GF-D8 (cell line): ENCODE results near the gene CCDC150.
"Not testable (repeated sequence)": the region's sequence is repeated elsewhere in the genome, so short reads cannot be mapped to it uniquely, and the experiment has no call there.

ENCODE experiments used
- DNase-seq: peaks from one replicate; lab custom pipeline; 2025; lab: John Stamatoyannopoulos, UW

The CCDC150 gene

DNA sequence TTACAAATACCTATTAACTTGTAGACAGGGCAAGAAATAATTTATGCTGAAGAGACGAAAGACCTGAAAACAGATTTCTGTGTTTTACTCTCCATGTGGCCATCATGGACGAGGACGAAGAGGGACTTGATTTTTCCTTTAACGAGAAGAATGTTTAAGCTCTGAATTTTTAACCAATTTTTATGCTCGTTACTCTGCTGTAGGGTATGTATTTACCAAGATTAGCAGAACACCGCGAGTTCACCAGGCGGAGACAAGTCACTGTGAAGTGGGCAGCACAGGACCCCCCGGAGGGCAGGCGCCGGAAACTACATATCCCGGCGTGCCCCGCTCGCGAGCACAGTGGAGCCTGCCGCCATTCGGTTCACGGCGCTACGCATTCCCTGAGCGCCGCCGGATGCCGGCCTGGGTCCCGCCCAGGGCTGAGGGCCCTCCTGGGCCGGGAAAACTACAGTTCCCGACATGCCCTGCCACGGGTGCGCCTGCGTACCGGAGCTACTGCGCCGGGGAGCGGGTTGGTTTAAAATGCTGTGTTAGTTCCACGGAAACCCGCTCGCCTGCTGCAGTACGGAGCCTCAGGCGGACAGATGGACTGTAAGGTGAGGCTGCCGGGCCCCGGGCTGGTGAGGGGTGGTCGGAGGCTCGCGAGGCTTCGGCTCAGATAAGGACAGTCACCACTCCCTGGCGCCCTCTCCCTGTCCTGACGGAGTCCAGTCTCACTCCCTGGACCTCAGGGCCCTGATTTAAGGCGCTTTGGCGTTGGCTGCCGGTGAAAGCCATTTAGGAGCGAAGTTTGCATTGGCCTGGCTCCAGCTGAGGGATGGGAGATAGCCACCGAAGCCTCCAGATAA is at the start of gene CCDC150:
Gene CCDC150 (plus strand): TSS at position 536 of the 851 bp plus-strand sequence. CDS start 52 bp downstream, at position 588.
- peak; percentile 69 for DNase-seq

DNA sequence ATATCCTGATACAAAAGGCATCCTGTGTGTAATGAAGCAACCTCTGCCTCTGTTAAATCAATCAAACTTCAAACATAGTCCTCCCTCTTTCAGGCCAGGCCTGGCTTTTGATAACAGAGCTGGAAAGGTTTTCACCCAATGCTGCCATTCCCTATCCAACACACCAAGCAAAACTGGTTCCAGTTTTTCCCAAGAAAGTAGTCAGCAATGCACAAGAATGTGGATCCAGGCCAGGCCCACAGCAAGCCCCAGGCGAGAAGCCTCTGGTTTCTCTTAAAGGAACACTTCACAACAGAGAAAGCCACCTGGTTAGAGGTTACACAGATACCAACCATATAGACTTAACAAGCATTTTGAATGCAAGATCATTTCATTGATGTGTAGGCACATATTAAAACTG is 49.2 kb upstream of the CCDC150 start:
- no peak for DNase-seq

DNA sequence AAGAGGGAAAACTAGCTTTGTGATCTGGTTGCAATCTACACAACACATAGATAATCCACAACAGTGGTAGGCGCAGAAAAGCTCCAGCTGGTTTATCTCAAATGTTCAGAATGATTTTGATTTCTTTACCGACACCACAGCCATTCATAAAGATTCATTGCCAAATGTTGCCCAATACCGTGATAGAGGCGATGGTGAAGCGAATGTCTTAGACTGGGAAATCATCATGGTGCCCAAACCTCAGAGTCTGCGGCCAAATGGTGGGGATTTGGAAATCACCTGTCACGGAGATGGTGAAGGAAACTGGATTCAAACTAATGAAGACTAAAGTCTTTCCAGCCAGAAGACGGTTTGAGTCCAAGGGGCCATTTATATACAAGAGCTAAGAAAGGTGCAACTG is 48.5 kb upstream of the CCDC150 start:
- DNase-seq = no peak

DNA sequence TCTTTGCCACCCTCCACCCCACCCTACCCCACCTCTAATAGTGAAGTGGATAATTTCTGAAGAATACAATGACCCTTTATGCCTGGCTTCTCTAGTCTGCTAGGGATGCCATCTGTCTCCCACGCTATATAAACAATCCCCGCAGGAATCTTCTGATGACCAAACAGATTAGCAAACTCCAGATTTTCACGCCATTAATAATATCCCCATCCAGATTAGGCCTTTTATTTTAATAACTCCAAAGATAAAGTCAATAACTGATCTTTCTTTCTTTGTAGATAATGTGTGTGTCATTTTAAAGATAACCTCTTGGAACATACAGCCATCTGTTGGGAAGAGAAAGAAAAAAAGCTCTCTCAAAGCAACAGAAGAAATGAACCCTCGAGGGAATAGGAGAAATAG is 47.9 kb upstream of the CCDC150 start:
- no peak for DNase-seq

DNA sequence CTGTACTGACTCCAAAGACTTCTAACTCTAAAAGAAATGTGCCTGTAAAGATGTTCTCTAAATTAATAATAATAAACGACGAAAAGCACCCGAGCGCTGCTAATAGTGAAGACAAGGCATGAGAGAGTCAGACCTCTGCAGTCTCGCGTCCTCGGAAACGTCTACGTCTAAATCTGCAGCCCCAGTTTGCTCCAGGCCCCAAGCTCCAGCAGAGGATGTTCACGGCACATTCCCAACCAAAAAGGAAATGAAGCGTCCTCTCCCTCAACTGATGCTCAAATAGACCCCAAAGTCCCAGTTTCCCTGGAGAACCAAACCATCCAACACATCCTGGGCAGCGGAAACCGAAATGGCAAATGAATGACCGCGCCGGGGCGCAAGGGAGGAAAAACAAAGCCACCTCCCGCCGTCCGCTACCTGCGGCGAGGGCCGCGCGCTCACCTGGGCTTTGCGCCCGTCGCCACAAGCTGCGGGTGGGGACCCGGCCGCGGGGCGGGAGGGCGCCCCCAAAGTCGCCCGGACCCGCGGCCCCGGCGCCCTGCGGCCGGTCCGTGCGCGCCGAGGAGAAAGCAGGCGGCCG is 47.1 kb upstream of the CCDC150 start:
- no peak for DNase-seq

DNA sequence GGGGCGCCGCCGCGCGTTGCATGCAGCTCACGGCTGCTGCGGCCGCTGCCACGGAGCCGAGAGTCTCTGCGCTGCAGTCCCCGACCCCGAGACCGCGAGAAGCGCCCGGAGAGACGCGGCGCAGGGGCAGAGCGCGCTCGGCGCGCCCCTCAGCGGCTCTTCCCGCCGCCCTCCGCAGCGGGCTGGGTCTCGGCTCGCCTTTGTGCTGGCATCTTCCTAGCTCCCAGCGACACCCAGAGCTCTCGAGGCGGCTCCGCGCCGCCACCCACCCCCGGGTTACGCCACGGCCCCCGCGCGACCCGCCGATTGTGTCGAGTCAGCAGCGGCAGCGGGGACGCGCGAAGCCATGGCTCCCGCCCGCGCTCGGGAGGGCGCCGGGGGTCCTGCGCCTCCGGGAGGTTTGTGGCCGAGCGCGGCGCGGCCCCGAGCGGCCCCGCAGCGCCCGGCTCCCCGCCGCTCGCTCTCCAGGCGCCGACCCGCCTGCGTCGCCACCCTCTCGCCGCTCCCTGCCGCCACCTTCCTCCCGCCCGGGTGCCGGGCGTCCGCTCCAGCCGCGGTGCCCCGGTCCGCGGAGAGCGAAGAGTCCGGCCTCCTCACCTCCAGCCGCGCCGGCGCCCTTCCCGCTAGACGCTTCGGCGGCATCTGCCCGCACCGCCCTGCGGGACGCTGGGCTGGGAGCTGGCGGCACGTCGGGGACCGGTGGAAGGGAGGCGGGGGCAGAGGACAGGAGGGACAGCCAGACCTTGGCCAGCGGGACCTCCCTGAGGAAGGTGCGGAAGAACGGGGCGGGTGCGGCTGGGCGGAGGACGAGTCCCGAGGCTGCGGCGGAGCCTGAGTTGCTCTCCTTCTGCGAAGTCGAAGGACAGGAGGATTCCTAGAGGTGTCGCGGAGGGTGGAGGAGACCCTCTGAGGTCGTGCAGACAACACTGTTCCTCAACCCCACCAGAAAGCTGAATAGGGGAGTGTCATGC is 46.3 kb upstream of the CCDC150 start, which contains the start of gene HECW2:
Gene HECW2 (minus strand): TSS at position 644 of the 971 bp plus-strand sequence.
- no peak for DNase-seq

DNA sequence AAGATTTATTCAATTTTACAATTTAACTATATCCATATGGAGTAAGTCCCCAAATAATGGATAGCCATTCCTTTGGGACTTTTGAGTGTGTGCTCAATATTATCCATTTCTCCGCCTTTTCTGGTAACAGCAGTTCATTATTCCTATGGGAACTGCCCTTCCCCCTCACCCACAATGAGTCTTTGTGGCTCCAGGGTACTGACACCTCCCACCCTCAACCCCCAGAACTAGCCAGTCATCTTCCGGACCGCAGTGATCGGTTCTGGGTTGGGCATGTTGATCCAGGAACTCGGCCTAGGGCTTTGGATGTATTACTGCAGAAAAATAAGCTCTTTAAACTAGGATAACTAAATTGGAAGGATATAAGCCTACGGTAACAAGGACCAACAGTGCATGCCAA is 45.4 kb upstream of the CCDC150 start:
- DNase-seq = no peak

DNA sequence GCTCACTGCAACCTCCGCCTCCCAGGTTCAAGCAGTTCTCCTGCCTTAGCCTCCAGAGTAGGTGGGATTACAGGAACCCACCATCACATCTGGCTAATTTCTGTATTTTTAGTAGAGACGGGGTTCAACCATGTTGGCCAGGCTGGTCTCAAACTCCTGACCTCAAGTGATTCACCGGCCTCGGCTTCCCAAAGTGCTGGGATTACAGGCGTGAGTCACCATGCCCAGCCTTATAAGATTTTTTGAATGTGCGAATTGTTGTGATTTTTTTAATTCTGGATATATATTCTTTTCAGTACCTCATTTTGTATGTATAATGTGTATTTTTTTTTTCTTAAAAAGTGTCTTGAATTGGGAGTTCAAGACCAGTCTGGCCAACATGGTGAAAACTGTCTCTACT is 42.0 kb upstream of the CCDC150 start:
- no peak for DNase-seq

DNA sequence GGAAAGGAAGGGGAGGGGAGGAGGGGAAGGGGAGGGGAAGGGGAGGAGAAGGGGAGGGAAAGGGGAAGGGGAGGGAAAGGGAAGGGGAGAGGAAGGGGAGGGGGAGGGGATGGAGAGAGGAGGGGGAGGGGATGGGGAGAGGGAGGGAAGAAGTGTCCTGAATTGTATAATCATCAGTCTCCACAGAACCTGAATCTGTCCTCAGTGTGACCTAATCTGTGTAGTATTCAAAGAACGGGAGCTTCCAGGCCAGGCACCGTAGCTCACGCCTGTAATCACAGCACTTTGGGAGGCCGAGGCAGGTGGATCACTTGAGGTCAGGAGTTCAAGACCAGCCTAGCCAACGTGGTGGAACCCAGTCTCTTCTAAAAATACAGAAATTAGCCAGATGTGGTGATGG is 41.1 kb upstream of the CCDC150 start:
- DNase-seq = no peak

DNA sequence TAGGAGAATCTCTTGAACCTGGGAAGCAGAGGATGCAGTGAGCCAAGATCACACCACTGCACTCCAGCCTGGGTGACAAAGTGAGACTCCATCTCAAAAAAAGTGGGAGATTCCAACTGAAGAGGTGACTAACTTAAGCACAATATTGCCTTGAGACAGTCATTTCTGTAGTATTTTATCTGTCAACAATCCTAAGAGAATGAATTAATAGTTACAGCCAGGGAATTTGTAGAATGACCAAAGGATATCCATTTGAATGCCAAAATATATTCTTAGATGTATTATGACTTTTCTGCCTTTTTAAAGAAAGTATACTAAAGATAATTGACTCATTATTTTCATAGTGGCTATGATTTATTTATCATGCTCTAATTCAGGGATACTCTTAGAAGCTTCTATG is 40.7 kb upstream of the CCDC150 start:
- no peak for DNase-seq

DNA sequence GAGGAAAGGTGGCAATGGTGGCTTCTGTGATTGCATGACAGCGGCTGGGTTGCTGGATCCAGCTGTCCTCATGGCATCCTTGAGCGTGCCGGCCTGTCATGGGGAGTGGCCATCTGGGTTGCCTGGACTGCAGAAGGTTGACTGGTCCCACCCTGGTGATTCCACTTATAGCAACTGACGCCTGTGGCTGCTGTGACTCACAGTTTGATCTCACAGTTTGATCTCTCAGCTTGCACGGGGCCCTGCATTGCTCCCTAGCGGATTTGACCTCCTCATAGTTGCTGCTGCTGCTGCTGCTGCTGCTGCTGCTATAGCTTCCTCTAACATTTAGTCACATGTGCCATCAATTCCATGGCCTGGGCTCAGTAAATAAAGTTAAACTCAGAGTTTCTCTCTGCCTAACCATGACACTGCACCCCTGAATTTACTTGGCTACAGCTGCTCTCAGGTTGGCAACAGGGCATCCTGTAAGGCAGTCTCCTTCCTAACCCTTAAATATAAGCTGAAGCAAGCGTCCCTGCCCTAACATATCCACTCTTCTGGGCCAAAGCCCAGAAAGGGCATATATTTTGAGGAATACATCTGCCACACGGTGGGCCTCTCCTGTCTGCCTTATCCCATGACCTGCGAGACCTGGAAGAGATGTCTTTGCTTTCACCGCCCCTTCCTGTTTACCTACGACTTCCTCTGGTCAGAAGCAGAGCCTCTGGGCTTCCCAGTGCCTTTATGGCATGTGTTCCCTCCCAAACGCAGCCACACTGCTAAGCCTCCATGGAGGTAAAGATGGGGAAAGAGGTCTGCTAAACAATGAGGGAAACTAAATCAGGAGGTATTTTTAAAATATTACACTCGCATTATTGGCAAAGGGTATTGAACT is 37.8 kb upstream of the CCDC150 start:
- no peak for DNase-seq

DNA sequence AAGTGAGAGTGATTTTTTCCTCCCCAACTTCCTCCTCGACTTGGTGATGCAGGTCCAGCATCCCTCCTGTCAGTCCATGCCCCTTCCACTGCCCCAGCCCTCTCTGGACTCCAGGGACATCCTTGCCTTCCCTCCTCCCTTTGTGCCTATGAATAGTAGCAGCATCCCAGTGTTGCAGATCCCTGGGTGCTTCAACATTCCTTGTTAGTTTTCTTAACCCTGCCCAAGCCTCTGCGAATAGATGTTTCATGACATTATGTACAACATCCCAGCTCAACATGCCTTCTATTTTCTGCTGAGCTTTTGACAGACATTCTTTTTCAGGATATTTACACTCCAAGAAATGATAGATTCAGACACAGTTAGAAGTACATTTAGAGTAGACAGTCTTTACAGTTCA is 35.3 kb upstream of the CCDC150 start:
- DNase-seq = no peak

DNA sequence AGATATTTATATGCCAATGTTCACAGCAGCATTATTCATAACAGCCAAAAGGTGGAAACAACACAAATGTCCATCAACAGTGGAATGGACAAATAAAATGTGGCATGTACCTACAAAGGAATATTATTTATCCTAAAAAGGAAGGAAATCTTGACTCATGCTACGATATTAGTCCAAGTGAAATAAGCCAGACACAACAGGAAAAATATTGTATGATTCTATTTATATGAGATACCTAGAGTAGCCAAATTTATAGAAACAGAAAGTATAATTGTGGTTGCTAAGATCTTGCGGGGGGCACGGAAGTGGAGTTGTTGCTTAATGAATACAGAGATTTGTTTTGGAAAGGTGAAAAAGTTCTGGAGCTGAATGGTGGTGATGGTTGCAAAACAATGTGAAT is 33.0 kb upstream of the CCDC150 start:
- no peak for DNase-seq

DNA sequence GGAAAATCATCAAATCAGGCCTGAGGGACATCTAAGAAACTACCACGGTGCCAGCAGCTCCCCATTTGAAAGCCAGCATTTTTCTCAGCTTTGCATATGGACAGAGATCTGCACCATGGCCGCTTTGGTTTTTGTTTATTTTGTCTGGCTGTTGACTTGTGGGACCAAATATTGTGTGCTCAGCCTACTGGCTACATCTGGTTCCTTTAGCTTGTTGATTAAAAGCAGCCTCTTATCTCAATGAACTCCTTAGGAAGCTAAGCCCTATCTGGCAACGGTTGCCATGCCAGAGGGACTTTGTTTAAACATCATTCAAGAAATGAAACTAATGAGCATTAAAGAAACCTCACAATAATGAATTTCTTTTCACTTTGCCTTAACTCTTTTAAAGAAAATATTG is 32.4 kb upstream of the CCDC150 start:
- no peak for DNase-seq

DNA sequence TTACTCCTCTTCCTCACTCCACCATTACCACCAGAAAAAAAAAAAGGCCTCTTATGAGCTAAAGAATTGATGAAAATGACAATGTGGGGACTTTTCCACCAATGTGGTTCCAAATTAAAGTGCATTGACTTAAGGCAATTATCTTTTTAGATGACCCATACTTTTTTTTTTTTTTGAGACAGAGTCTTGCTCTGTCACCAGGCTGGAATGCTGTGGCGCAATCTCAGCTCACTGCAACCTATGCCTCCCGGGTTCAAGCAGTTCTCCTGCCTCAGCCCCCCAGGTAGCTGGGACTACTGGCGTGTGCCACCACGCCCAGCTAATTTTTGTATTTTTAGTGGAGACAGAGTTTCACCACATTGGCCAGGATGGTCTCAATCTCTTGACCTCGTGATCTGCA is 31.6 kb upstream of the CCDC150 start:
- DNase-seq = not testable (repeated sequence)

DNA sequence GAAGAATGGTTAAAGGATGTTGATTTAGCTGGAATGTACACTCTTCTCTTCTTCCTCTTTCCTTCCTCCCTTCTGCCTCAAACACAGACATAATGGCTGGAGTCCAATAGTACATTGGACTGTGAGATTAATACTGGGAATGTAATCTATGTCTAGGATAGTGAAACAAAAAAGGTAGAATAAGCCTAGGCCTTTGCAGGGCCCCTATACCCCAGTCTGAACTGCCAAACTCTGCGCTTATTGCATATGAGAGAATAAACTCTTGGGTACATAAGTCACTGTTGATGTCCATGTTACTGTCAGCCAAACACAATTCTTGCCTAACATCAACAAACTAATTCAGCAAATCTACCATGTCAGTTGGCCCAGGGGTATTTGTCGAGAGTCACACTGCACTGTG is 29.7 kb upstream of the CCDC150 start:
- DNase-seq = no peak

DNA sequence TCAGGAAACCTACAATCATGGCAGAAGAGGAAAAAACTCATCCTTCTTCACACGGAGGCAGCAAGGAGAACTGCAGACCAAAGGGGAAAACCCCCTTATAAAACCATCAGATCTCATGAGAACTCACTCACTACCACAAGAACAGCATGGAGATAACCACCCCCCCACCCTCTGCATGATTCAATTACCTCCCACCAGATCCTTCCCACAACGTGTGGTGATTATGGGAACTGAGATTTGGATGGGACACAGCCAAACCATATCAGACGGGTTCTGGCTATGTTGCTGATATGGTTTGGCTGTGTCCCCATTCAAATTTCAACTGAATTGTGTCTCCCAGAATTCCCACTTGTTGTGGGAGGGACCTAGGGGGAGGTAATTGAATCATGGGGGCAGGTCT is 28.7 kb upstream of the CCDC150 start:
- no peak for DNase-seq

DNA sequence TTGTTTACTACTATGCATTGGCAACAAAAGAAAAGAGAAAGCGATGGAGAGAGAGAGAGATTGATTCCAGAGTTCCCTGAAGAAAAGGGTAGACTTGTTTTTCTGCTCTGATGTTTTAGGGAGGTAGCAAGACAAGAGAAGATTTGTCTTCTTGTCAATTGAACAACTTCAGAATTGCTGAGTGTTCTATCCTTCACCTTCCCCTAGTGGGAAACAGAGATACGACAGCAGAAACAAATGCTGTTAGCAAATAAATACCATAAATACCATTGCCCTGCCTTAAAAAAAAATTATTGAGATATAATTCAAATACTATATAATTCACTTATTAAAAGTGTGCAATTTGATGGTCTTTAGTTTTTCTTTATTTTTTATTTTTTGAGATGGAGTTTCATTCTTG is 26.2 kb upstream of the CCDC150 start:
- no peak for DNase-seq

DNA sequence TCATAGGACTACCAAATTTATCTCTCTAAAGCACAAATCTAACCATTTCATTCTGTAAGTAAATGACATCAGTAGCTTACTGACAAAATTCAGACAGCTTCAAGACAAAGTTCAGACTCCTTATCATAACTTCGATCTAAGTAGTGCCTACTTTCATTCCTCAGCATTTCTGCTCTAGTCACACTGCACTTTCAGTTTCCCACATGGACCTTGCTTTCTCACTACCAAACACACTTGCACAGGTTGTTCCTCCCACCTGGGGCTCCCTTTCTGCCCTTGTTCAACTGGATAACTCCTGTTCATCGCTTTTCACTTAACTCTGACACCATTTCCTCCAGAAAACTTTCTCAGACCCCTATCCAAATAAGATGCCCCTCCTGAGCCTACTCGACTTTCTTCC is 22.1 kb upstream of the CCDC150 start:
- no peak for DNase-seq

DNA sequence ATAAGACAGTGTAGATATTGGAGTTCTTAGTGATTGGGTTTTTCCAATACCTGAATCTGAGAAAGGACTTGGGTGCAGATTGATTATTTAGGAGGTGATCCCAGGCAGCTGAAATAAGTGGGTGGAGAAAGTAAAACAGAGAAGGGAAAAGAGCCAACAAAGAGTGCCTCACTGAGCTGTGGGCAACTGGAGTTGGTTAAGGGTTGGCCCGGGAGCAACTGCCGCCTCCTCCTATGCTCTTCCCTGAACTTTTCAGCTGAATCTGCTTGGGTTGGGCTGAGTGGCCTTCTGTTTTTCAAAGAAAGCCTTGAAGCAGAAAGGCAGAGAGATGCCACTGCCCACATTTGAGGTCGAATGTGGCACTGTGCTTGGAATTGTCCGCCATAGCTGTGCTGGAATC is 20.9 kb upstream of the CCDC150 start:
- DNase-seq = no peak

DNA sequence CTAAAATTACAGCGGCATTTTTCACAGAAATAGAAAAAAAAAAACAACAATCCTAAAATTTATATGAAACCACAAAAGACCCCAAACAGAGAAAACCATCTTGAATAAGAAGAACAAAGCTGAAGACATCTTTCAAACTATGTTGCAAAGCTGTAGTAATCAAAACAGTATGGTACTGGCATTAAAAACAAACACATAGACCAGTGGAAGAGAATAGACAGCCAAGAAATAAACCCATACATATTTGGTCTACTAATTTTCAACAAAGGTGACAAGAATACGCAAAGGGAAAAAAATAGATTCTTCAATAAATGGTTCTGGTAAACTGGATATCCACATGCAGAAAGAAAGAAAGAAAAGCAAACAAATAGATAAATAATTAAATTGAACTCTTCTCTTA is 9.0 kb upstream of the CCDC150 start:
- DNase-seq = no peak

DNA sequence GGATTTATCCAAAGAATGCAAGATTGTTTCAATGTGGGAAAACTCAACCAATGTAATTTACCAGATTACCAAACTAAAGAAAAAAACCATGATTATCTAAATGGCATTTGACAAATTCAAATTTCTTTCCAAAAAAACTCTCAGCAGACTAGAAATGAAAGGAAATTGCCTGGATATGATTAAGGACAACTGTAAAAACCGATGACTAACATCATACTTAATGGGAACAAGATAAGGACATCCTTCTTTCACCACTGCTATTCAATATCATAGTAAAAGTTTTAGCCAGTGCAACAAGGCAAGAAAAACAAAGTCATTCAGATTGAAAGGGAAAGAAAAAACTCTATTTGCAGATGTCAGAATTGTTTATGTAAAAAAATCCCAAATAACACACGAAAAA is 4.4 kb upstream of the CCDC150 start:
- DNase-seq = no peak
